IMR-90 (cell line): ENCODE results near the gene KLHL3. TPM values are rescaled to one million over a fixed set of nuclear protein-coding genes. Genes with fewer than 3 reads are reported as not detected.

Experiments used
- ATAC-seq: fragments of 200-7000 bp; cut with Tn5 transposase; 2 replicates; pipeline ENCODE4 v1.9.1; 2020; ENCODE audit warnings: low read depth, mild to moderate bottlenecking, moderate library complexity
- BruUV-seq: library from RNA; stranded (reverse); fragments of 400-500 nt; replicated peaks from 2 replicates; lab custom pipeline; 2021; lab: Mats Ljungman, UMichigan
- CTCF ChIA-PET: fragments of 300-600 bp; formaldehyde crosslinking; extraction: SDS; loops from one replicate; lab custom pipeline; 2021; ENCODE audit warnings: antibody characterized with exemption; lab: Yijun Ruan, JAX
- POLR2A ChIA-PET: fragments of 300-600 bp; sonication (Branson Sonifier 250); formaldehyde crosslinking; loops from one replicate; lab custom pipeline; 2022; ENCODE audit warnings: antibody characterized with exemption; ENCODE audit not compliant: unreplicated experiment; lab: Charles Lee
- DNase-seq: peaks from one replicate; pipeline ENCODE4 v3.0.0; 2013
- H2AFZ ChIP-seq: replicated peaks from 2 replicates; pipeline ENCODE3; 2013; ENCODE audit warnings: low read length, mild to moderate bottlenecking; ENCODE audit not compliant: poor library complexity
- H2AK5ac ChIP-seq: 2 replicates; pipeline ENCODE4 v1.6.1; 2013; ENCODE audit warnings: low read depth, low read length, inconsistent platforms
- H2AK9ac ChIP-seq: replicated peaks from 2 replicates; pipeline ENCODE3; 2013; ENCODE audit warnings: mild to moderate bottlenecking, low read depth, low read length, moderate library complexity; ENCODE audit not compliant: poor library complexity
- H2BK120ac ChIP-seq: 2 replicates; pipeline ENCODE4 v1.6.1; 2013; ENCODE audit warnings: low read depth, low read length, inconsistent platforms
- H2BK15ac ChIP-seq: 3 replicates; pipeline ENCODE4 v1.6.1; 2013; ENCODE audit warnings: low read depth, low read length, inconsistent platforms
- H2BK20ac ChIP-seq: 2 replicates; pipeline ENCODE4 v1.6.1; 2013; ENCODE audit warnings: low read depth, mild to moderate bottlenecking, inconsistent platforms, low read length, moderate library complexity
- H2BK5ac ChIP-seq: 2 replicates; pipeline ENCODE4 v1.6.1; 2013; ENCODE audit warnings: mild to moderate bottlenecking, low read depth, low read length, inconsistent platforms; ENCODE audit not compliant: poor library complexity, severe bottlenecking
- H3K14ac ChIP-seq: replicated peaks from 2 replicates; pipeline ENCODE4 v1.6.1; 2013; ENCODE audit warnings: low read depth, low read length, inconsistent platforms
- H3K18ac ChIP-seq: 2 replicates; pipeline ENCODE4 v1.6.1; 2013; ENCODE audit warnings: low read depth, low read length, control low read depth
- H3K23ac ChIP-seq: 2 replicates; pipeline ENCODE4 v1.6.1; 2013; ENCODE audit warnings: low read depth, low read length, inconsistent platforms
- H3K27ac ChIP-seq: 2 replicates; pipeline ENCODE4 v1.5.1; 2013; ENCODE audit warnings: mild to moderate bottlenecking, control low read depth, low read length; ENCODE audit not compliant: insufficient read depth
- H3K27me3 ChIP-seq: 2 replicates; pipeline ENCODE4 v1.6.1; 2013; ENCODE audit warnings: low read length; ENCODE audit not compliant: control insufficient read depth, insufficient read depth
- H3K36me3 ChIP-seq: 2 replicates; pipeline ENCODE4 v1.6.1; 2013; ENCODE audit warnings: low read length, mixed read lengths; ENCODE audit not compliant: control insufficient read depth, insufficient read depth
- H3K4ac ChIP-seq: 2 replicates; pipeline ENCODE4 v1.6.1; 2013; ENCODE audit warnings: low read depth, low read length, inconsistent platforms
- H3K4me1 ChIP-seq: 2 replicates; pipeline ENCODE4 v1.6.1; 2013; ENCODE audit warnings: low read length, mixed read lengths; ENCODE audit not compliant: control insufficient read depth, insufficient read depth
- H3K4me2 ChIP-seq: 2 replicates; pipeline ENCODE4 v1.6.1; 2013; ENCODE audit warnings: low read depth, mild to moderate bottlenecking, control low read depth, low read length, moderate library complexity
- H3K4me3 ChIP-seq: 2 replicates; pipeline ENCODE4 v1.5.1; 2013; ENCODE audit warnings: low read depth, mild to moderate bottlenecking, control low read depth, low read length, moderate library complexity; ENCODE audit not compliant: insufficient read depth
- H3K56ac ChIP-seq: 2 replicates; pipeline ENCODE4 v1.6.1; 2013; ENCODE audit warnings: low read length, inconsistent platforms; ENCODE audit not compliant: insufficient read depth; ENCODE audit errors: extremely low read depth
- H3K79me1 ChIP-seq, 2 experiments: 2 replicates each; pipeline ENCODE4 v1.6.1; 2013; ENCODE audit warnings: low read length in 2 of 2, inconsistent platforms in 1 of 2, low read depth in 1 of 2
- H3K9ac ChIP-seq: 2 replicates; pipeline ENCODE4 v1.6.1; 2013; ENCODE audit warnings: low read depth, low read length, control low read depth
- H3K9me1 ChIP-seq: 2 replicates; pipeline ENCODE4 v1.6.1; 2013; ENCODE audit warnings: low read length, inconsistent platforms; ENCODE audit not compliant: insufficient read depth
- H3K9me3 ChIP-seq: 2 replicates; pipeline ENCODE4 v1.6.1; 2013; ENCODE audit warnings: low read length; ENCODE audit not compliant: control insufficient read depth, insufficient read depth
- H4K20me1 ChIP-seq: 2 replicates; pipeline ENCODE4 v1.6.1; 2013; ENCODE audit warnings: low read length, inconsistent platforms; ENCODE audit not compliant: insufficient read depth
- H4K5ac ChIP-seq: 2 replicates; pipeline ENCODE4 v1.6.1; 2013; ENCODE audit warnings: mild to moderate bottlenecking, low read depth, low read length, control low read depth
- H4K8ac ChIP-seq, 2 experiments: 2 replicates each; pipeline ENCODE4 v1.6.1; 2013; ENCODE audit warnings: low read depth in 2 of 2, low read length in 2 of 2, control low read depth in 1 of 2, inconsistent platforms in 1 of 2
- H4K91ac ChIP-seq: 2 replicates; pipeline ENCODE4 v1.6.1; 2013; ENCODE audit warnings: low read depth, low read length, inconsistent platforms; ENCODE audit not compliant: insufficient read depth
- CHD1 ChIP-seq: IDR thresholded peaks from 2 replicates; pipeline ENCODE4 v1.6.1; 2012; ENCODE audit warnings: low read depth, low read length, improper control_type of control experiment
- FOS ChIP-seq: fragments of 150-350 bp; IDR thresholded peaks from 2 replicates; pipeline ENCODE4 v1.6.1; 2016; ENCODE audit warnings: low read depth, low read length
- MXI1 ChIP-seq: IDR thresholded peaks from 2 replicates; pipeline ENCODE4 v1.6.1; 2012; ENCODE audit warnings: low read depth, mild to moderate bottlenecking, low read length, moderate library complexity, borderline replicate concordance
- RAD21 ChIP-seq: IDR thresholded peaks from 2 replicates; pipeline ENCODE4 v1.6.1; 2012; ENCODE audit warnings: low read length, improper control_type of control experiment
- RCOR1 ChIP-seq: IDR thresholded peaks from 2 replicates; pipeline ENCODE4 v1.6.1; 2012; ENCODE audit warnings: mild to moderate bottlenecking, low read length, improper control_type of control experiment; ENCODE audit not compliant: insufficient replicate concordance
- RFX5 ChIP-seq: IDR thresholded peaks from 2 replicates; pipeline ENCODE4 v1.8.0; 2012; ENCODE audit warnings: low read depth, mild to moderate bottlenecking, low read length, moderate library complexity
- SMC3 ChIP-seq: fragments of 150-350 bp; IDR thresholded peaks from 2 replicates; pipeline ENCODE4 v1.6.1; 2016; ENCODE audit warnings: low read depth, mild to moderate bottlenecking, antibody characterized with exemption, low read length, moderate library complexity
- WGBS, 2 experiments: methylation state at CpG; one replicate each; pipeline versions ENCODE4 v1.1.5 to v1.1.7; 2013; ENCODE audit warnings: missing lambda C conversion rate in 2 of 2; ENCODE audit not compliant: insufficient read length in 1 of 2; ENCODE audit errors: extremely low coverage in 2 of 2; 5-methylcytosine and 5-hydroxymethylcytosine counted together
- dilution Hi-C: fragments of 300-500 bp; cut with HindIII; formaldehyde crosslinking; loops from one replicate; pipeline ENCODE4 v1.14.3; 2018; ENCODE audit warnings: low sequenced_read_pairs; ENCODE audit not compliant: unreplicated experiment
- in situ Hi-C: fragments of 300-500 bp; cut with MboI; formaldehyde crosslinking; loops from 3 replicates; pipeline ENCODE4 v1.14.3; 2019; ENCODE audit warnings: low sequenced_read_pairs, inconsistent platforms, mixed read lengths
- intact Hi-C: fragments of 100-400 bp; cut with micrococcal nuclease; formaldehyde crosslinking; loops from 2 replicates; pipeline ENCODE4 v1.10.0; 2022
- polyA plus RNA-seq, 3 experiments: library from polyadenylated mRNA; depleted of rRNA; stranded (reverse); fragments of >200 nt; gene quantifications; 2 replicates each; pipeline ENCODE4 v1.2.3, GENCODE V29; 2012; ENCODE audit warnings: low replicate concordance in 1 of 3
- total RNA-seq: library from RNA; depleted of rRNA; stranded (reverse); fragments of >200 nt; gene quantifications from 2 replicates; pipeline ENCODE4 v1.2.3, GENCODE V29; 2012
- TF ChIP-seq, protein P1 (sequence below): fragments of 150-350 bp; IDR thresholded peaks from 2 replicates; pipeline ENCODE4 v1.6.1; 2017; ENCODE audit warnings: mild to moderate bottlenecking, antibody characterized with exemption, low read length, low read depth
- TF ChIP-seq, protein P2 (sequence below): fragments of 150-350 bp; IDR thresholded peaks from 2 replicates; pipeline ENCODE4 v1.6.1; 2016; ENCODE audit warnings: low read depth, mild to moderate bottlenecking, low read length, moderate library complexity, borderline replicate concordance

KLHL3 gene
- total and polyA plus RNA-seq, 2 of the 4 experiments (the other 2 are of a cell fraction): 2.3 to 4.1 TPM

DNA sequence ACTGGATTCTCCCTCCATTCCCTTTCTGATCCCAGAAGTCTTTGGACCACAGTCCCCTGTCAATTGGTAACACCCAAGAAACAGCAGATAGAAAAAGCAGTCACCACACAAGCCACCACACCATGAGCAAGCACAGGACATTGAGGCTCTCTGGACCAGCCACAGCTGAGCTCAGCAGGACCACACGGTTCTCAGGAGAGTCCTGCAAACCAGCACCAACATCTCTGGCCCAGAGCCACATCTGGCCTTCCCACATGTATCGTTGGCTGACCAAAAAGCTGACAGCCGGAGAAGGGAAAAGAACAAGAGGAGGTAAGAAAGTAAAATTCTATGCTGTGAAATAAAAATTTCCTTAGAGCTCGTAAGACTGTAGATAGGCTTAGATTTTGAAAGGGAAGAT lies 56.7 kb downstream of the KLHL3 start:
- CTCF ChIA-PET: no interaction called here
- Histone ChIP-seq H3K4me3 (no peak overlapping the region), H2BK20ac (no peak overlapping the region), H3K56ac (no peak overlapping the region), H3K36me3 (no peaks in the 10 kb centered on the region), H2AK5ac (no peak overlapping the region), H3K4me1 (no peaks in the 10 kb centered on the region), H3K9me1 (no peaks in the 10 kb centered on the region), H4K20me1 (no peaks in the 10 kb centered on the region), H3K23ac (no peak overlapping the region), H3K14ac (no peak overlapping the region), H4K8ac (no peak overlapping the region), H2BK5ac (no peak overlapping the region), H3K18ac (no peak overlapping the region), H2BK120ac (no peak overlapping the region), H3K27me3 (no peaks in the 10 kb centered on the region), H3K27ac (no peak overlapping the region), H3K4ac (no peak overlapping the region), H4K91ac (no peak overlapping the region), H2AK9ac (no peak overlapping the region), H2AFZ (no peak overlapping the region), H4K5ac (no peak overlapping the region), H3K9ac (no peak overlapping the region), H3K9me3 (no peaks in the 10 kb centered on the region), H3K4me2 (no peak overlapping the region), H3K79me1 (no peaks in the 10 kb centered on the region), H2BK15ac (no peak overlapping the region)
- POLR2A ChIA-PET: no interaction called here
- dilution Hi-C loops (no loop called here), intact Hi-C loops (no loop called here), in situ Hi-C loops (no loop called here)
- no peak for ATAC-seq
- TF ChIP-seq, protein P1, sequence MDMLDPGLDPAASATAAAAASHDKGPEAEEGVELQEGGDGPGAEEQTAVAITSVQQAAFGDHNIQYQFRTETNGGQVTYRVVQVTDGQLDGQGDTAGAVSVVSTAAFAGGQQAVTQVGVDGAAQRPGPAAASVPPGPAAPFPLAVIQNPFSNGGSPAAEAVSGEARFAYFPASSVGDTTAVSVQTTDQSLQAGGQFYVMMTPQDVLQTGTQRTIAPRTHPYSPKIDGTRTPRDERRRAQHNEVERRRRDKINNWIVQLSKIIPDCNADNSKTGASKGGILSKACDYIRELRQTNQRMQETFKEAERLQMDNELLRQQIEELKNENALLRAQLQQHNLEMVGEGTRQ: no peak
- TF ChIP-seq, protein P2, sequence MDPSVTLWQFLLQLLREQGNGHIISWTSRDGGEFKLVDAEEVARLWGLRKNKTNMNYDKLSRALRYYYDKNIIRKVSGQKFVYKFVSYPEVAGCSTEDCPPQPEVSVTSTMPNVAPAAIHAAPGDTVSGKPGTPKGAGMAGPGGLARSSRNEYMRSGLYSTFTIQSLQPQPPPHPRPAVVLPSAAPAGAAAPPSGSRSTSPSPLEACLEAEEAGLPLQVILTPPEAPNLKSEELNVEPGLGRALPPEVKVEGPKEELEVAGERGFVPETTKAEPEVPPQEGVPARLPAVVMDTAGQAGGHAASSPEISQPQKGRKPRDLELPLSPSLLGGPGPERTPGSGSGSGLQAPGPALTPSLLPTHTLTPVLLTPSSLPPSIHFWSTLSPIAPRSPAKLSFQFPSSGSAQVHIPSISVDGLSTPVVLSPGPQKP: no peak
- TF ChIP-seq RAD21 (no peak), RCOR1 (no peak), FOS (no peak), RFX5 (no peak), CHD1 (no peak), SMC3 (no peak), MXI1 (no peak)
- no peak for DNase-seq
- BruUV-seq: no TSS peak
- no CpG with 5 or more reads among the region's 4 CpGs for WGBS, 2 experiments
